ENCODE data around the gene PHF20.

Gene PHF20

GRCh38 chr20:35907017-35907701 is 135.3 kb downstream of the PHF20 start:
- Mint-ChIP-seq H3K4me1 (no peaks in the 10 kb centered on the region), H3K9me3 (no peaks in the 10 kb centered on the region), H3K27ac (no peak overlapping the region), H3K4me3 (no peak overlapping the region), H3K27me3 (ENCODE audit: low read depth, poor library complexity) (no peaks in the 10 kb centered on the region), H3K36me3 (ENCODE audit: low read depth) (peaks cover 60% of the 10 kb centered on the region)
- TF ChIP-seq, protein P1, sequence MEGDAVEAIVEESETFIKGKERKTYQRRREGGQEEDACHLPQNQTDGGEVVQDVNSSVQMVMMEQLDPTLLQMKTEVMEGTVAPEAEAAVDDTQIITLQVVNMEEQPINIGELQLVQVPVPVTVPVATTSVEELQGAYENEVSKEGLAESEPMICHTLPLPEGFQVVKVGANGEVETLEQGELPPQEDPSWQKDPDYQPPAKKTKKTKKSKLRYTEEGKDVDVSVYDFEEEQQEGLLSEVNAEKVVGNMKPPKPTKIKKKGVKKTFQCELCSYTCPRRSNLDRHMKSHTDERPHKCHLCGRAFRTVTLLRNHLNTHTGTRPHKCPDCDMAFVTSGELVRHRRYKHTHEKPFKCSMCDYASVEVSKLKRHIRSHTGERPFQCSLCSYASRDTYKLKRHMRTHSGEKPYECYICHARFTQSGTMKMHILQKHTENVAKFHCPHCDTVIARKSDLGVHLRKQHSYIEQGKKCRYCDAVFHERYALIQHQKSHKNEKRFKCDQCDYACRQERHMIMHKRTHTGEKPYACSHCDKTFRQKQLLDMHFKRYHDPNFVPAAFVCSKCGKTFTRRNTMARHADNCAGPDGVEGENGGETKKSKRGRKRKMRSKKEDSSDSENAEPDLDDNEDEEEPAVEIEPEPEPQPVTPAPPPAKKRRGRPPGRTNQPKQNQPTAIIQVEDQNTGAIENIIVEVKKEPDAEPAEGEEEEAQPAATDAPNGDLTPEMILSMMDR (IDR thresholded peaks at IDR 0.05) = no peak
- no peak for DNase-seq

GRCh38 chr20:35908007-35908406 is 136.2 kb downstream of the PHF20 start:
- DNase-seq = no peak
- no peak overlapping the region for H3K4me3 Mint-ChIP-seq
- no peaks in the 10 kb centered on the region for H3K27me3 Mint-ChIP-seq (ENCODE audit: low read depth, poor library complexity)
- no peaks in the 10 kb centered on the region for H3K9me3 Mint-ChIP-seq
- no peaks in the 10 kb centered on the region for H3K4me1 Mint-ChIP-seq
- H3K27ac Mint-ChIP-seq = no peak overlapping the region
- peaks cover 63% of the 10 kb centered on the region for H3K36me3 Mint-ChIP-seq (ENCODE audit: low read depth)
- TF ChIP-seq, protein P1 (IDR thresholded peaks at IDR 0.05) = no peak

- H3K4me3 Mint-ChIP-seq = no peak overlapping the region
- no peaks in the 10 kb centered on the region for H3K27me3 Mint-ChIP-seq (ENCODE audit: low read depth, poor library complexity)
- H3K27ac Mint-ChIP-seq = no peak overlapping the region
- TF ChIP-seq, protein P1 (IDR thresholded peaks at IDR 0.05) = no peak
- H3K4me1 Mint-ChIP-seq = no peaks in the 10 kb centered on the region
- H3K9me3 Mint-ChIP-seq = no peaks in the 10 kb centered on the region
- no peak for DNase-seq
- peaks cover 60% of the 10 kb centered on the region for H3K36me3 Mint-ChIP-seq (ENCODE audit: low read depth)
Measured at GRCh38 chr20:35909176-35909575, 137.4 kb downstream of the PHF20 start.

GRCh38 chr20:35909796-35910195 is 138.0 kb downstream of the PHF20 start:
- no peak for DNase-seq
- Mint-ChIP-seq H3K36me3 (ENCODE audit: low read depth) (peaks cover 58% of the 10 kb centered on the region), H3K27me3 (ENCODE audit: low read depth, poor library complexity) (no peaks in the 10 kb centered on the region), H3K4me3 (no peak overlapping the region), H3K27ac (no peak overlapping the region), H3K9me3 (no peaks in the 10 kb centered on the region), H3K4me1 (no peaks in the 10 kb centered on the region)
- TF ChIP-seq, protein P1 (IDR thresholded peaks at IDR 0.05) = no peak

GRCh38 chr20:35910254-35910653 is 138.4 kb downstream of the PHF20 start:
- H3K4me1 Mint-ChIP-seq = no peaks in the 10 kb centered on the region
- H3K27ac Mint-ChIP-seq = no peak overlapping the region
- no peaks in the 10 kb centered on the region for H3K9me3 Mint-ChIP-seq
- no peaks in the 10 kb centered on the region for H3K27me3 Mint-ChIP-seq (ENCODE audit: low read depth, poor library complexity)
- TF ChIP-seq, protein P1 (IDR thresholded peaks at IDR 0.05) = no peak
- H3K4me3 Mint-ChIP-seq = no peak overlapping the region
- peaks cover 53% of the 10 kb centered on the region for H3K36me3 Mint-ChIP-seq (ENCODE audit: low read depth)
- DNase-seq = no peak

DNA sequence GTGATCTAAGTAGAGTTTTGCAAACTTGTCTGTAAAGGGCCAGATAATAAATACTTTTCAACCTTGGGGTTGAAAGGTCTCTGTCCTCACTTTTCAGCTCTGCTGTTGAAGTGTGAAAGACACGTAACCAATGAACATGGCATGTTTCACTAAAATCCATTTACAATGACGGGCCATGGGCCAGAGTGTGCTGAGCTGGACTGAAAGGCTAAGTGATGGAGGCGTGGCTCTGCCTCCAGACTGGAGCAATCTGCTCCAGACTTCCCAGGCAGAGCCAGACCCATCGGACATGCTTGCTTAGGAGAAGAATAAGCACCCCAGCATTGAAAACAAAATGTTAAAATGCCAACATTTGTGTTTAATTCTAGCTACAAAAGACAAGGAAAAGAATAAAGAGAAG is 141.1 kb downstream of the PHF20 start:
- Mint-ChIP-seq H3K27me3 (ENCODE audit: low read depth, poor library complexity) (no peaks in the 10 kb centered on the region), H3K4me3 (no peak overlapping the region), H3K27ac (no peak overlapping the region), H3K36me3 (ENCODE audit: low read depth) (peaks cover 50% of the 10 kb centered on the region), H3K9me3 (no peaks in the 10 kb centered on the region), H3K4me1 (no peaks in the 10 kb centered on the region)
- TF ChIP-seq, protein P1 (IDR thresholded peaks at IDR 0.05) = no peak
- DNase-seq = no peak

Measured in nephron progenitor cell (in vitro differentiated cells).